SK-N-SH (cell line): ENCODE data around the gene TTC38. TPM values are rescaled to one million over a fixed set of nuclear protein-coding genes. Genes with fewer than 3 reads are reported as not detected.
A peak's percentile ranks its signal among the peaks of the same experiment; 100 is the strongest.

Experiments used
- CTCF ChIA-PET: fragments of 300-600, 350-600 bp; formaldehyde crosslinking; extraction: SDS; loops from one replicate; lab custom pipeline; 2021; lab: Yijun Ruan, JAX
- POLR2A ChIA-PET: fragments of 350-600 bp; sonication (Branson Sonifier 250); formaldehyde crosslinking; extraction: SDS; loops from one replicate; lab custom pipeline; 2020; ENCODE audit warnings: antibody characterized with exemption, inconsistent platforms; lab: Yijun Ruan, JAX
- DNase-seq: peaks from one replicate; pipeline ENCODE4 v3.0.0; 2012
- H2AFZ ChIP-seq: fragments of 200-600 bp; sonication (generic); 2 replicates; pipeline ENCODE4 v1.8.1; 2016; ENCODE audit warnings: antibody characterized with exemption, mild to moderate bottlenecking, low read depth
- H3F3A ChIP-seq: fragments of 200-600 bp; sonication (generic); replicated peaks from 2 replicates; pipeline ENCODE3; 2016; ENCODE audit warnings: antibody characterized with exemption, mild to moderate bottlenecking; ENCODE audit not compliant: insufficient read depth
- H3K27ac ChIP-seq, 2 experiments: fragments of 200-500 bp in 1 of 2; fragments of 200-600 bp in 1 of 2; sonication (Bioruptor generic) in 1 of 2; sonication (generic), shearing (Covaris generic) in 1 of 2; 2 replicates each; pipeline versions ENCODE4 v1.5.1 to v1.6.1; 2014 to 2016; ENCODE audit warnings: low read depth in 2 of 2, inconsistent platforms in 1 of 2, low read length in 1 of 2, mild to moderate bottlenecking in 1 of 2, mixed read lengths in 1 of 2
- H3K27me3 ChIP-seq: fragments of 200-600 bp; sonication (generic), shearing (Covaris generic); 2 replicates; pipeline ENCODE4 v1.6.1; 2016; ENCODE audit warnings: mixed run types; ENCODE audit not compliant: insufficient read depth
- H3K36me3 ChIP-seq, 2 experiments: fragments of 200-500 bp in 1 of 2; fragments of 200-600 bp in 1 of 2; sonication (Bioruptor generic) in 1 of 2; sonication (generic) in 1 of 2; replicated peaks in 1 of 2; 2 replicates each; pipeline versions ENCODE3 to v1.5.1; 2014 to 2016; ENCODE audit warnings: low read length in 1 of 2, mild to moderate bottlenecking in 1 of 2; ENCODE audit not compliant: insufficient read depth in 2 of 2, control insufficient read depth in 1 of 2
- H3K4me1 ChIP-seq, 2 experiments: fragments of 200-500 bp in 1 of 2; fragments of 200-600 bp in 1 of 2; sonication (Bioruptor generic) in 1 of 2; sonication (generic), shearing (Covaris generic) in 1 of 2; 2 replicates each; pipeline versions ENCODE4 v1.5.1 to v1.6.1; 2014 to 2016; ENCODE audit warnings: low read depth in 1 of 2, low read length in 1 of 2, mixed run types in 1 of 2; ENCODE audit not compliant: insufficient read depth in 2 of 2, control insufficient read depth in 1 of 2
- H3K4me2 ChIP-seq: fragments of 200-600 bp; sonication (generic), shearing (Covaris generic); 2 replicates; pipeline ENCODE4 v1.6.1; 2017; ENCODE audit warnings: mixed run types
- H3K4me3 ChIP-seq, 2 experiments: fragments of 200-500 bp in 1 of 2; fragments of 200-600 bp in 1 of 2; sonication (Bioruptor generic) in 1 of 2; sonication (generic), shearing (Covaris generic) in 1 of 2; 2 replicates each; pipeline versions ENCODE4 v1.5.1 to v1.8.1; 2014 to 2016; ENCODE audit warnings: low read depth in 2 of 2, inconsistent platforms in 1 of 2, low read length in 1 of 2, mild to moderate bottlenecking in 1 of 2, mixed read lengths in 1 of 2, moderate library complexity in 1 of 2
- H3K79me2 ChIP-seq: fragments of 200-600 bp; sonication (generic); 2 replicates; pipeline ENCODE4 v1.8.1; 2017; ENCODE audit warnings: mild to moderate bottlenecking; ENCODE audit not compliant: insufficient read depth
- H3K9ac ChIP-seq: fragments of 200-600 bp; sonication (generic); 2 replicates; pipeline ENCODE4 v1.6.1; 2017; ENCODE audit warnings: mixed run types
- H3K9me2 ChIP-seq: fragments of 200-600 bp; sonication (generic); 2 replicates; pipeline ENCODE4 v1.6.1; 2017; ENCODE audit warnings: mixed run types
- H3K9me3 ChIP-seq: fragments of 200-600 bp; sonication (generic); 2 replicates; pipeline ENCODE4 v1.6.1; 2017; ENCODE audit warnings: mixed run types, mild to moderate bottlenecking, moderate library complexity
- H4K20me1 ChIP-seq: fragments of 200-600 bp; sonication (generic); 2 replicates; pipeline ENCODE4 v1.6.1; 2017; ENCODE audit warnings: mild to moderate bottlenecking, mixed run types; ENCODE audit not compliant: insufficient read depth
- CHD2 ChIP-seq: fragments of 150-350 bp; IDR thresholded peaks from 2 replicates; pipeline ENCODE4 v1.6.1; 2018; ENCODE audit warnings: low read length; ENCODE audit not compliant: partially characterized antibody
- ELF1 ChIP-seq: IDR thresholded peaks from 2 replicates; pipeline ENCODE4 v1.4.0; 2012
- EP300 ChIP-seq, 2 experiments: IDR thresholded peaks; 2 replicates each; pipeline versions ENCODE4 v1.4.0 to v1.6.1; 2012; ENCODE audit warnings: borderline replicate concordance in 1 of 2, low read depth in 1 of 2, low read length in 1 of 2
- FOSL2 ChIP-seq: IDR thresholded peaks from 2 replicates; pipeline ENCODE4 v1.4.0; 2012; ENCODE audit warnings: low read depth, mild to moderate bottlenecking, moderate library complexity, borderline replicate concordance
- FOXJ3 ChIP-seq: sonication (generic); formaldehyde crosslinking; IDR thresholded peaks from 2 replicates; pipeline ENCODE4 v1.5.1; 2020; ENCODE audit warnings: mild to moderate bottlenecking, missing genetic modification reagents
- FOXM1 ChIP-seq: IDR thresholded peaks from 2 replicates; pipeline ENCODE4 v1.4.0; 2012; ENCODE audit warnings: low read depth, mild to moderate bottlenecking
- JUND ChIP-seq: IDR thresholded peaks from 2 replicates; pipeline ENCODE4 v1.4.0; 2012
- MEF2A ChIP-seq: IDR thresholded peaks from 2 replicates; pipeline ENCODE4 v1.4.0; 2012; ENCODE audit warnings: low read depth, borderline replicate concordance
- NFIC ChIP-seq: IDR thresholded peaks from 2 replicates; pipeline ENCODE4 v1.4.0; 2012; ENCODE audit warnings: borderline replicate concordance
- NRF1 ChIP-seq: IDR thresholded peaks from 2 replicates; pipeline ENCODE4 v1.6.1; 2012; ENCODE audit warnings: low read depth, mild to moderate bottlenecking, low read length
- PBX3 ChIP-seq: IDR thresholded peaks from 2 replicates; pipeline ENCODE4; 2012
- POLR2AphosphoS5 ChIP-seq: IDR thresholded peaks from 2 replicates; pipeline ENCODE4 v1.6.1; 2012; ENCODE audit warnings: low read depth, low read length
- RAD21 ChIP-seq: IDR thresholded peaks from 2 replicates; pipeline ENCODE4 v1.6.1; 2012; ENCODE audit warnings: mild to moderate bottlenecking, low read length
- RCOR1 ChIP-seq: fragments of 150-350 bp; IDR thresholded peaks from 2 replicates; pipeline ENCODE4 v1.6.1; 2017; ENCODE audit warnings: antibody characterized with exemption, low read length
- RFX5 ChIP-seq: IDR thresholded peaks from 2 replicates; pipeline ENCODE4 v1.6.1; 2012; ENCODE audit warnings: mild to moderate bottlenecking, improper control_type of control experiment, low read length
- RXRA ChIP-seq: IDR thresholded peaks from 2 replicates; pipeline ENCODE4 v1.4.0; 2012; ENCODE audit warnings: low read depth, mild to moderate bottlenecking, borderline replicate concordance
- TEAD4 ChIP-seq: IDR thresholded peaks from 2 replicates; pipeline ENCODE4 v1.4.0; 2012; ENCODE audit warnings: mild to moderate bottlenecking, borderline replicate concordance; ENCODE audit not compliant: insufficient read depth
- USF2 ChIP-seq: fragments of 150-350 bp; IDR thresholded peaks from 2 replicates; pipeline ENCODE4 v1.6.1; 2017; ENCODE audit warnings: antibody characterized with exemption, low read length, low read depth, borderline replicate concordance
- YY1 ChIP-seq: IDR thresholded peaks from 2 replicates; pipeline ENCODE4 v1.4.0; 2012; ENCODE audit warnings: low read depth, mild to moderate bottlenecking
- WGBS: methylation state at CpG from one replicate; pipeline ENCODE4 v1.1.6; 2017; ENCODE audit warnings: low lambda C conversion rate; 5-methylcytosine and 5-hydroxymethylcytosine counted together
- polyA plus RNA-seq, 3 experiments: library from polyadenylated mRNA; depleted of rRNA; stranded (reverse); fragments of >200 nt; gene quantifications; 2 replicates each; pipeline ENCODE4 v1.2.3, GENCODE V29; 2012
- TF ChIP-seq, protein P1 (sequence below): IDR thresholded peaks from 2 replicates; pipeline ENCODE4 v1.4.0; 2012; ENCODE audit warnings: low read depth
- TF ChIP-seq, protein P2 (sequence below): IDR thresholded peaks from 2 replicates; pipeline ENCODE4 v1.4.0; 2012; ENCODE audit warnings: low read depth, borderline replicate concordance

TTC38 gene
- polyA plus RNA-seq, 1 of the 3 experiments (the other 2 are of a cell fraction), result 24.0 TPM

DNA sequence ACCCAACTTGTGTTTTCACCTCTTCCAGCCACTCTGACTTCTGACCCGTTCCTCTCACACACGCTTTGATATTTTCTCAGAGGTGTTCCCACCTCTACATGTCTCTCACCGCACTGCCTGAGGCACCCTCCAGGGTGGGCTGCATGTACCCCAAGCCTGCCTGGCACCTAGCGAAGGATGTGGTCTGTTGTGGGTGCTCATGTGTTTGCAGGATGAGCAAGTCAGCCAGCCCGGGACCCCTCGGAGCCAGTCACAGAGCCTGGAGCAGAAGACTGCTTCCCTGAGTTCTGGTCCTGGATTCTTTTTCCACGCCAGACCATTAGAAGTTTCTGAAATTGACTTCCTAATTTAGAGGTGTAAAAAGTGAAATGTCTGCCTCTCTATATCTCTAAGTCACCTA lies 32.7 kb downstream of the TTC38 start (continued):
- no peak for TF ChIP-seq USF2
- no peak for TF ChIP-seq RXRA
- TF ChIP-seq POLR2AphosphoS5, result no peak
- TF ChIP-seq RFX5, result no peak
- TF ChIP-seq RAD21, result no peak
- no peak for TF ChIP-seq JUND
- TF ChIP-seq, protein P1, sequence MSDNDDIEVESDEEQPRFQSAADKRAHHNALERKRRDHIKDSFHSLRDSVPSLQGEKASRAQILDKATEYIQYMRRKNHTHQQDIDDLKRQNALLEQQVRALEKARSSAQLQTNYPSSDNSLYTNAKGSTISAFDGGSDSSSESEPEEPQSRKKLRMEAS, result no peak
- no peak for TF ChIP-seq NFIC
- TF ChIP-seq NRF1, result no peak

GRCh38 chr22:46303347-46303965 lies 35.6 kb downstream of the TTC38 start:
- peaks cover 0 to 13% of the 10 kb centered on the region in 2 experiments for H3K36me3 ChIP-seq
- no peaks in the 10 kb centered on the region for H3K9me3 ChIP-seq
- peaks cover 2 to 10% of the 10 kb centered on the region in 2 experiments; a peak in 1 of 4 replicates for H3K4me1 ChIP-seq
- DNase-seq, result no peak
- peaks cover 99% of the 10 kb centered on the region for H3K79me2 ChIP-seq
- peaks cover 10% of the 10 kb centered on the region; the same call in 1 of the 2 replicates for H4K20me1 ChIP-seq
- 79% methylated on average over 7 of the region's 7 CpGs for WGBS
- ChIA-PET POLR2A (no interaction called here), CTCF (interaction anchor here (1.4 to 3.2 kb wide), 2 partner anchors 181 to 297 kb away, joined by 3 to 16 read pairs; no protein-coding TSS in a partner anchor)
- no peak overlapping the region for H2AFZ ChIP-seq
- H3F3A ChIP-seq, result peaks cover 21% of the 10 kb centered on the region
- H3K27ac ChIP-seq, result peak overlapping the region in 1 of 2 experiments; percentile 50; a peak in 2 of 4 replicates
- no peaks in the 10 kb centered on the region for H3K27me3 ChIP-seq
- no peak overlapping the region for H3K9ac ChIP-seq
- H3K9me2 ChIP-seq, result no peaks in the 10 kb centered on the region
- H3K4me3 ChIP-seq, result no peak overlapping the region
- peak overlapping the region; percentile 19 for H3K4me2 ChIP-seq
- TF ChIP-seq FOSL2 (peak; percentile 27; the same call in 1 of the 2 replicates), ELF1 (no peak)
- TF ChIP-seq, all 33 proteins: peak for 1

- Histone ChIP-seq H2AFZ (no peak overlapping the region; the same call in 1 of the 2 replicates), H3K9ac (no peak overlapping the region), H3K9me3 (no peaks in the 10 kb centered on the region), H3K4me3 (no peak overlapping the region), H3K27me3 (no peaks in the 10 kb centered on the region), H3K27ac (no peak overlapping the region), H3K4me1 (0 out of 4 replicates have a peak, but pooled peaks cover 0 to 6% of the 10 kb centered on the region in 2 experiments), H4K20me1 (peaks cover 10% of the 10 kb centered on the region; the same call in 1 of the 2 replicates), H3K36me3 (peaks cover 0 to 9% of the 10 kb centered on the region in 2 experiments), H3F3A (peaks cover 13% of the 10 kb centered on the region), H3K9me2 (no peaks in the 10 kb centered on the region), H3K4me2 (no peak overlapping the region), H3K79me2 (peaks cover 97% of the 10 kb centered on the region)
- ChIA-PET CTCF (interaction anchor here (0.9 to 7.4 kb wide), 4 partner anchors 11 to 314 kb away, joined by 3 to 66 read pairs (median 6); no protein-coding TSS in a partner anchor), POLR2A (no interaction called here)
- 96% methylated on average over 13 of the region's 23 CpGs for WGBS
- no peak for DNase-seq
- no peak for TF ChIP-seq PBX3
- TF ChIP-seq, protein P2, sequence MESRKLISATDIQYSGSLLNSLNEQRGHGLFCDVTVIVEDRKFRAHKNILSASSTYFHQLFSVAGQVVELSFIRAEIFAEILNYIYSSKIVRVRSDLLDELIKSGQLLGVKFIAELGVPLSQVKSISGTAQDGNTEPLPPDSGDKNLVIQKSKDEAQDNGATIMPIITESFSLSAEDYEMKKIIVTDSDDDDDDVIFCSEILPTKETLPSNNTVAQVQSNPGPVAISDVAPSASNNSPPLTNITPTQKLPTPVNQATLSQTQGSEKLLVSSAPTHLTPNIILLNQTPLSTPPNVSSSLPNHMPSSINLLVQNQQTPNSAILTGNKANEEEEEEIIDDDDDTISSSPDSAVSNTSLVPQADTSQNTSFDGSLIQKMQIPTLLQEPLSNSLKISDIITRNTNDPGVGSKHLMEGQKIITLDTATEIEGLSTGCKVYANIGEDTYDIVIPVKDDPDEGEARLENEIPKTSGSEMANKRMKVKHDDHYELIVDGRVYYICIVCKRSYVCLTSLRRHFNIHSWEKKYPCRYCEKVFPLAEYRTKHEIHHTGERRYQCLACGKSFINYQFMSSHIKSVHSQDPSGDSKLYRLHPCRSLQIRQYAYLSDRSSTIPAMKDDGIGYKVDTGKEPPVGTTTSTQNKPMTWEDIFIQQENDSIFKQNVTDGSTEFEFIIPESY, result no peak
- TF ChIP-seq RCOR1, result no peak
- TF ChIP-seq ELF1, result no peak
- TF ChIP-seq, protein P1, result no peak
- TF ChIP-seq CHD2, result no peak
- no peak for TF ChIP-seq TEAD4
- no peak for TF ChIP-seq EP300 (IDR thresholded peaks at IDR 0.05; ENCODE audit: borderline replicate concordance in 1 of 2, low read depth in 1 of 2, low read length in 1 of 2)
- no peak for TF ChIP-seq FOXJ3 (CRISPR knock-in tag)
- TF ChIP-seq POLR2AphosphoS5, result no peak
- no peak for TF ChIP-seq NFIC
- TF ChIP-seq YY1, result no peak
- no peak for TF ChIP-seq FOXM1
- no peak for TF ChIP-seq MEF2A
These were observed 40.6 kb downstream of the TTC38 start for GRCh38 chr22:46308283-46308988.
